Anterior cingulate cortex (tissue), 58 donors: ENCODE measurements around the gene HIGD1C.

Source experiments
- DNase-seq, 58 donors: peaks; one replicate each; lab custom pipeline; 2025; lab: John Stamatoyannopoulos, UW

The HIGD1C gene

GRCh38 chr12:50981319-50982239 is 29.2 kb downstream of the HIGD1C start:
- DNase-seq, result no peak

DNA sequence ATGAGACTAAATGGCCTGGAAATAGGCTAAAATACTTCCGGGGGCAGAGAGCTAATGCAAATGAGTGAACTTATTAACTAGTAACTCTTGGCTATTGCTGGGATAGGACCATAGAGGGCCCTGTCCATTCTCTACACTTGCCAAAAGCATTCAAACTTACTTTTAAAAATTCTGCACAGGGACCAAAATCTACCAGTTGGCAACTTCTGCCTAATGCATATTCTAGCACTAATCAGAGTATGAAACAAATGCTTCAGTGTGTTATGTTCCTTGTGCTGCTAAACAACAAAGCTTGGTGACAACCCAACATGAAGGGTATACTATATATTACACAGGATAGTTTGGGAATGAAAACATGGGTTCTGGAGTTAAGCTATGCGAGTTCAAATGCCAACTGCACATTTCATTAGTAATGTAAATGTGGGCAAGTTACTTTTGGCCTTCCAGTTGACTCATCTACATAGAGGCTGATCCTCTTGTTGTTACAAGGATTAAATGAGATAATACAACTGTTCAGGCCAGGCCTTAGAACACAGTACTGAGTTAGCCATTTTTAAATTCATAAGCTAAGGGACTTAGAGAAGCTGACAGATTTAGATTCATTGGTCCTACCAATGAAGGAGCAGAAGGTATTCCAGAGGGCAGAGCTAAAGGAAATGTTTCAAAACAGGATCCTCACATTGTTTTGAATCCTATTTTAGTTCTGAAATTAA is 32.4 kb downstream of the HIGD1C start:
- DNase-seq, result peak in 1 of 58 donors; percentile 8

DNA sequence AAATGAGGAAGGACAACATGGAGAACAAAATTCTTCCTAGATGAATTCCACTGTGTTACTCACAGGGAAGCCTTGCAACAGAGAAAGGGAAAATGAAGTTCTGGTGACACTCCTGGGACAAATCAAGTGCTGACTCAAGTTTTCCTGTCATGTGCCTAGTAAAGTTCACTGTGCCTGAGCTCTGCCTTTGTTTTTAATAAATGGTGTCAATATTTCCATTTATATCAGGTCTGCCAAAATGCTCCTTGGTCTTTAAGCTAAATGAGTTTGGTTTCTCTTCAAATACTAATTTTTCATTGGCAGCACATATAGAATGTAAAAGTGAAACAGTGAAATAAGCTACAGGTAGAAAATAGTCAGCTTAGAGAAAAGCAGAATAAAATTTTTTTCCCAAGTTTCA is 33.0 kb downstream of the HIGD1C start:
- DNase-seq, result peak in 1 of 58 donors; percentile 5

GRCh38 chr12:50986966-50987737 is 34.8 kb downstream of the HIGD1C start:
- peak in 30 of 58 donors; percentile 7 to 76 (median 24) for DNase-seq

GRCh38 chr12:50988051-50988450 is 35.7 kb downstream of the HIGD1C start:
- DNase-seq, result no peak

- DNase-seq, result no peak
Observed at GRCh38 chr12:50988871-50989270, 36.5 kb downstream of the HIGD1C start.

- DNase-seq, result no peak
Observed at GRCh38 chr12:50990147-50990727, 37.9 kb downstream of the HIGD1C start.

GRCh38 chr12:50990791-50991190 is 38.4 kb downstream of the HIGD1C start:
- no peak for DNase-seq

GRCh38 chr12:50991291-50991690 is 38.9 kb downstream of the HIGD1C start:
- DNase-seq, result no peak

GRCh38 chr12:50992819-50993218 is 40.5 kb downstream of the HIGD1C start:
- DNase-seq, result peak in 15 of 58 donors; percentile 5 to 41 (median 19)

DNA sequence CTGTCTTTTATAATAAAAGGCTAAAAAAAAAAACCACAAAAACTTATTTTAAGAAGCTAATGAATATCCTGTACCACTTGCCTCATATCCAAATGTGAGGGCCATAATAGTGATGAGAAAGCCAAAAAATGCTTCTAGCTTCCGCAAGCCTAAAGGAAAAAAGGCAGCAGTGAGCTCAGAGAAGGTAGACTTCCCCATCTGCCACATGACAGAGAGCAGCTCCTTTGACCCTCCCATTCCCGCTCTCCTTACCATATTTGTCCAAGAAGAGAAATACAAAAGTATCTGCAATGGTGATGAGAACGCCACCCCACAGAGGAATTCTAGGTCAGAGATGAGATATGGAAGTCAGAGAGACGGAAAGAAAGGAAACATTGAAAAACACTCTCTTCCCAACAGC is 46.7 kb downstream of the HIGD1C start:
- DNase-seq, result no peak

GRCh38 chr12:51000245-51000644 is 47.9 kb downstream of the HIGD1C start:
- DNase-seq, result no peak

GRCh38 chr12:51001799-51002198 is 49.5 kb downstream of the HIGD1C start:
- no peak for DNase-seq

GRCh38 chr12:51004504-51004903 is 52.2 kb downstream of the HIGD1C start:
- DNase-seq, result no peak

GRCh38 chr12:51005030-51005429 is 52.7 kb downstream of the HIGD1C start:
- no peak for DNase-seq

DNA sequence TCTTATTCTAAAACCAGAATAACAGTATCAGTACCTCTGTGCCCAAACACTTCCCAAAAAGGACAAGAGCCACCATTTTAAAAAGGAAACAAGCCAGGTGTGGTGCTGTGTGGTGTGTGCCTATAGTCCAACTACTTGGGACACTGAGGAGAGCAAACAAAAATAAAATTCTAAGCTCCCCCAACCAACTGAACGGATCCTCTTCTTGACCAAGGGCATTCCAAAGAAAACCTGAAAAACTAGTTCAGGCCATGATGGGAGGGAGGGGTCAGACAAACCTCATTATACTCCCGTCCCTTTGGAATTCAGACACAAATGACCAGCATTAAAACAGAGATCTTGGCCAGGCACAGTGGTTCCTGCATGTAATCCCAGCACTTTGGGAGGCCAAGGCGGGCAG is 53.3 kb downstream of the HIGD1C start:
- no peak for DNase-seq

GRCh38 chr12:51008329-51009055 is 56.1 kb downstream of the HIGD1C start:
- no peak for DNase-seq

DNA sequence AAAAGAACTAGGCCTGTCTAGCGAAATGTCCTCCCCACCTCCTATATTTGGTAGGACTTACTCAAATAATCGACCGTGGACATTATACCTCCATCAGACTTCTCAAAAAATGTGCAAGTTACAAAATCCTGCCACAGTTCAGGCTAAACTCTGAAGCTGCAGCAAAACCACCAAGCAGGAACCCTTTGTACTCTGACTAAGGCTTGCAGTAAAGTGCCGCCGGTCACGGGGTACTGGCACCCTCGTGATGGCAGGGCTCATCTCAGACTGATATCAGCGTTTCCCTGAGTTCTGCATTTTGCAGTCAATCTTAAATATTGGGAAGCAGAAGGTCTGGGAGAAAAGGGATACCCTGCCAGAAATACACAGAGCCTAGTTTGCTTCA is 56.7 kb downstream of the HIGD1C start:
- peak in 56 of 58 donors; percentile 13 to 90 (median 76) for DNase-seq

DNA sequence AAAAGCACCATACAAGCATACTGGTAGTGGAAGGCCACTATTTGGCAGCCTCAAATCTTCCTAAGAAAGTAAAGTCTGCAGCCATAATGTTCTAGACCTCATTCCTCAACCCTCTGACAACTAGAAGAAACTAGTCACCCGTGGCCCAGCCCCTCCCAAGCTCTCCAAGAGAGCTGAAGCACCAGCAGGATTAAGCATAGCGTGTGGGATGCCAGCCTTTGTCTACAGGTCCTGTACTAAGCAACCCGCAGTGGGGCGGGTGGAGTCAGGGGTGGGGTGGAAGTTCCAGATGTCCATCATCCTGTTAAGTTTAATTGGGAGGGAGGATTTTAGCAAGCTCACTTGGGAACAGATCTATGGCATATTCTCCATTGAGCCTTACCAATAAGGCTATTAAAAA is 59.6 kb downstream of the HIGD1C start:
- DNase-seq, result peak in 2 of 58 donors; percentile 8 to 13
